DND-41 (cell line): ENCODE results near the gene SYNE2.

ENCODE experiments used
- ATAC-seq: fragments of 200-7000 bp; cut with Tn5 transposase; 3 replicates; pipeline ENCODE4 v1.9.1; 2021; ENCODE audit warnings: low read depth; ENCODE audit not compliant: insufficient read depth
- DNase-seq: peaks from one replicate; pipeline ENCODE4 v3.0.0-alpha.2; 2020
- H2AFZ ChIP-seq: 2 replicates; pipeline ENCODE4 v1.6.0; 2012; ENCODE audit warnings: low read depth, low read length
- H3K27ac ChIP-seq: 2 replicates; pipeline ENCODE4 v1.5.1; 2012; ENCODE audit warnings: low read length, inconsistent platforms
- H3K27me3 ChIP-seq: fragments of 200-600 bp; sonication (generic); 2 replicates; pipeline ENCODE4 v1.6.0; 2012; ENCODE audit warnings: low read length, mild to moderate bottlenecking, inconsistent platforms; ENCODE audit not compliant: insufficient read depth, poor library complexity
- H3K36me3 ChIP-seq: 2 replicates; pipeline ENCODE4 v1.5.1; 2012; ENCODE audit warnings: low read length, inconsistent platforms; ENCODE audit not compliant: insufficient read depth
- H3K4me1 ChIP-seq: 2 replicates; pipeline ENCODE4 v1.5.1; 2012; ENCODE audit warnings: mild to moderate bottlenecking, low read length; ENCODE audit not compliant: insufficient read depth
- H3K4me2 ChIP-seq: 2 replicates; pipeline ENCODE4 v1.6.0; 2012; ENCODE audit warnings: mild to moderate bottlenecking, moderate library complexity, low read length, inconsistent platforms; ENCODE audit not compliant: insufficient read depth
- H3K4me3 ChIP-seq, 2 experiments: fragments of 200-600 bp in 1 of 2; shearing (Covaris generic) in 1 of 2; 2 replicates each; pipeline ENCODE4 v1.5.1; 2012 to 2016; ENCODE audit warnings: inconsistent platforms in 2 of 2, low read length in 2 of 2, mild to moderate bottlenecking in 2 of 2, low read depth in 1 of 2, moderate library complexity in 1 of 2
- H3K79me2 ChIP-seq: 2 replicates; pipeline ENCODE4 v1.6.0; 2012; ENCODE audit warnings: low read length, inconsistent platforms; ENCODE audit not compliant: insufficient read depth
- H3K9ac ChIP-seq: 2 replicates; pipeline ENCODE4 v1.6.0; 2012; ENCODE audit warnings: low read depth, mild to moderate bottlenecking, inconsistent platforms, low read length, moderate library complexity
- H3K9me3 ChIP-seq: 2 replicates; pipeline ENCODE4 v1.5.1; 2012; ENCODE audit warnings: low read length, moderate library complexity, mild to moderate bottlenecking, inconsistent platforms; ENCODE audit not compliant: insufficient read depth, severe bottlenecking
- H4K20me1 ChIP-seq: 2 replicates; pipeline ENCODE4 v1.6.0; 2012; ENCODE audit warnings: low read length; ENCODE audit not compliant: insufficient read depth
- EZH2 ChIP-seq: IDR thresholded peaks from 3 replicates; pipeline ENCODE4 v1.6.1; 2012; ENCODE audit warnings: borderline replicate concordance, low read depth, mild to moderate bottlenecking, moderate library complexity, low read length, inconsistent platforms; ENCODE audit not compliant: severe bottlenecking
- TF ChIP-seq, protein P1 (sequence below): IDR thresholded peaks from 2 replicates; pipeline ENCODE4 v1.5.1; 2012; ENCODE audit warnings: borderline replicate concordance, low read length, moderate library complexity, mild to moderate bottlenecking; ENCODE audit not compliant: poor library complexity, severe bottlenecking; ENCODE audit errors: extremely low read depth

Gene SYNE2

DNA sequence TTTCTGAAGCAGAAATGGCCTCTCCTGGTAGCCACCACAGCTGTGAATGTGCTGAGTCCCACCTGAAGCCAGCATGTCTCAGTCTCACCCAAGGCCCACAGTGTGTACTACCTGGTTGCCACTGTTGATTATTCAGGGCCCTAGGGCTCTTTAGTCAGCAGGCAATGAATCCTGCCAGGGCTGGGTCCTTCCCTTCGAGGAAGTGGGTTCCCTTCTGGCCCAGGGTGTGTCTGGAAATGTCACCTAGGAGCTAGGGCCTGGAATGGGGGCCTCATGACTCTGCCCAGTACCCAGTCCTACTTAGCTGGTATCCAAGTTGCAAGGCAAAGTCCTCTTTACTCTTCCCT, 207.4 kb downstream of the SYNE2 start:
- H3K4me2 ChIP-seq, result no peak overlapping the region
- H3K79me2 ChIP-seq, result no peaks in the 10 kb centered on the region
- H3K9ac ChIP-seq, result no peak overlapping the region
- H3K4me1 ChIP-seq, result no peaks in the 10 kb centered on the region
- H3K4me3 ChIP-seq, result no peak overlapping the region
- TF ChIP-seq, protein P1, sequence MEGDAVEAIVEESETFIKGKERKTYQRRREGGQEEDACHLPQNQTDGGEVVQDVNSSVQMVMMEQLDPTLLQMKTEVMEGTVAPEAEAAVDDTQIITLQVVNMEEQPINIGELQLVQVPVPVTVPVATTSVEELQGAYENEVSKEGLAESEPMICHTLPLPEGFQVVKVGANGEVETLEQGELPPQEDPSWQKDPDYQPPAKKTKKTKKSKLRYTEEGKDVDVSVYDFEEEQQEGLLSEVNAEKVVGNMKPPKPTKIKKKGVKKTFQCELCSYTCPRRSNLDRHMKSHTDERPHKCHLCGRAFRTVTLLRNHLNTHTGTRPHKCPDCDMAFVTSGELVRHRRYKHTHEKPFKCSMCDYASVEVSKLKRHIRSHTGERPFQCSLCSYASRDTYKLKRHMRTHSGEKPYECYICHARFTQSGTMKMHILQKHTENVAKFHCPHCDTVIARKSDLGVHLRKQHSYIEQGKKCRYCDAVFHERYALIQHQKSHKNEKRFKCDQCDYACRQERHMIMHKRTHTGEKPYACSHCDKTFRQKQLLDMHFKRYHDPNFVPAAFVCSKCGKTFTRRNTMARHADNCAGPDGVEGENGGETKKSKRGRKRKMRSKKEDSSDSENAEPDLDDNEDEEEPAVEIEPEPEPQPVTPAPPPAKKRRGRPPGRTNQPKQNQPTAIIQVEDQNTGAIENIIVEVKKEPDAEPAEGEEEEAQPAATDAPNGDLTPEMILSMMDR, result no peak
- TF ChIP-seq EZH2, result no peak
- peaks cover 63% of the 10 kb centered on the region for H3K36me3 ChIP-seq
- no peaks in the 10 kb centered on the region for H3K27me3 ChIP-seq
- no peak overlapping the region for H3K27ac ChIP-seq
- H3K9me3 ChIP-seq, result no peaks in the 10 kb centered on the region
- no peak overlapping the region for H2AFZ ChIP-seq
- DNase-seq (no peak), ATAC-seq (no peak)
- H4K20me1 ChIP-seq, result no peaks in the 10 kb centered on the region

DNA sequence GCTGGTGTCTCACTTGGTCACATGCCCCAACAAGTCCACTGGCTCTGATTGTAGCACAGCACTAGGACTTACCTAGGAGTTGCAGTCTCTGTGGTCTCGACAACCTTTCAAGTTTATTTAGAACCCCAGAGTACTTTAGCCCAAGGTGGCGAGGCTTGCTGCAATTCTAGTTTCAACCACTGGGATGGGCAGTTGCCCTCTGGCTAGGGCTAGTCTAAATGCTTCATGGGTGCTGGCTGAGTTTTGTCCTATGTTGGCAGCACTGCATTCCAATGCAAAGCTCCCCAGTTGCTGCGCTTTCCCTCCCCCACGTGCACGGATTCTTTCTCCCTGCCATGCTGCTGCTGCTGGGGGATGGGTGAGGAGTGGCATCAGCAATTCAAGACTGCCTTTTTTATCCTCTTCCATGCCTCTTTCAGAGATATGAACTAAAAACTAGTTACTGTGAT, 207.9 kb downstream of the SYNE2 start:
- peak; percentile 64 for ATAC-seq
- no peak overlapping the region for H3K4me2 ChIP-seq

DNA sequence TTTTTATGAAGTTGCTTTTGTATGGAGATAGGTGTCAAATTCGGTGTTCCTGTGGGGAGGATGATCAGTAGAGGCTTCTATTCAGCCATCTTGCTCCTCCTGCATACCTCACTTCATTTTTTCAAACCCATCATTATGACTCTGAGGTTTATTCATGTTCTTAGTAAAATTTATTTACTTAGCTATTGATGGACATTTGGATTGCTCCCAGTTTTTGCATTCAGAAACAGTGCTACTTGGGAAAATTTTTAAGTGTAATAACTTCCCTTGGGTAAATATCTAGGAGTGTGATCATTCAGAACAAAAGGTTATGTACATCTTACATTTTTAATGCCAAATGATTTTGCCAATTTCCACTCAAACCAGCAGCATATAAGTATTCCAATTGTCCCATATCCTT, 208.3 kb downstream of the SYNE2 start:
- peaks cover 67% of the 10 kb centered on the region for H3K36me3 ChIP-seq
- H3K27ac ChIP-seq, result no peak overlapping the region
- DNase-seq, result no peak

More for the DNA sequence above, 207.9 kb downstream of the SYNE2 start:
- H2AFZ ChIP-seq, result no peak overlapping the region
- peaks cover 68% of the 10 kb centered on the region for H3K36me3 ChIP-seq
- no peaks in the 10 kb centered on the region for H3K27me3 ChIP-seq
- no peaks in the 10 kb centered on the region for H3K4me1 ChIP-seq
- no peak overlapping the region for H3K9ac ChIP-seq
- no peaks in the 10 kb centered on the region for H3K9me3 ChIP-seq
- TF ChIP-seq, protein P1, result peak; percentile 60
- no peak for TF ChIP-seq EZH2
- H4K20me1 ChIP-seq, result no peaks in the 10 kb centered on the region
- no peak overlapping the region for H3K27ac ChIP-seq
- no peaks in the 10 kb centered on the region for H3K79me2 ChIP-seq
- no peak overlapping the region for H3K4me3 ChIP-seq
- DNase-seq, result no peak

More for the DNA sequence above, 208.3 kb downstream of the SYNE2 start:
- Histone ChIP-seq H3K4me2 (no peak overlapping the region), H3K4me1 (no peaks in the 10 kb centered on the region), H3K79me2 (no peaks in the 10 kb centered on the region), H3K9me3 (no peaks in the 10 kb centered on the region), H2AFZ (no peak overlapping the region), H4K20me1 (no peaks in the 10 kb centered on the region), H3K4me3 (no peak overlapping the region), H3K9ac (no peak overlapping the region), H3K27me3 (no peaks in the 10 kb centered on the region)
- ATAC-seq, result no peak
- TF ChIP-seq EZH2, result no peak
- TF ChIP-seq, protein P1, result no peak
